Esophagus squamous epithelium (tissue), 5 donors: ENCODE data around the gene DCAF12L1. TPM values are rescaled to one million over a fixed set of nuclear protein-coding genes. Genes with fewer than 3 reads are reported as not detected.

Source experiments
- DNase-seq: peaks from one replicate; lab custom pipeline; 2025; lab: John Stamatoyannopoulos, UW
- H3K27ac ChIP-seq, 4 donors: fragments of 200-600 bp; sonication (generic); one replicate each; pipeline ENCODE4 v1.5.1; 2016 to 2019; ENCODE audit warnings: mild to moderate bottlenecking in 1 of 4
- H3K27me3 ChIP-seq, 4 donors: fragments of 200-600 bp; sonication (generic); 1 replicate in 3 of 4; 2 replicates in 1 of 4; pipeline versions ENCODE4 v1.5.1 to v1.6.0; 2017 to 2021; ENCODE audit warnings: antibody characterized with exemption in 1 of 4
- H3K36me3 ChIP-seq, 3 donors: fragments of 200-600 bp; sonication (generic); one replicate each; pipeline ENCODE4 v1.5.1; 2016 to 2019
- H3K4me1 ChIP-seq, 3 donors: fragments of 200-600 bp; sonication (generic); one replicate each; pipeline ENCODE4 v1.5.1; 2017 to 2019
- H3K4me3 ChIP-seq, 4 donors: fragments of 200-600 bp; sonication (generic); 1 replicate in 3 of 4; 2 replicates in 1 of 4; pipeline ENCODE4 v1.5.1; 2016 to 2019; ENCODE audit warnings: mild to moderate bottlenecking in 2 of 4, moderate library complexity in 1 of 4
- H3K9me3 ChIP-seq, 3 donors: fragments of 200-600 bp; sonication (generic); one replicate each; pipeline ENCODE4 v1.5.1; 2016 to 2019
- CTCF ChIP-seq, 6 experiments: fragments of 450-650 bp in 4 of 6; fragments of 200-600 bp in 2 of 6; sonication (generic) in 2 of 6; IDR thresholded peaks; one replicate each; pipeline ENCODE4 v1.5.1; 2016 to 2019; ENCODE audit warnings: antibody characterized with exemption in 6 of 6, mild to moderate bottlenecking in 4 of 6, moderate library complexity in 4 of 6
- POLR2A ChIP-seq, 4 donors: fragments of 450-650 bp; IDR thresholded peaks; one replicate each; pipeline ENCODE4 v1.6.1; 2017; ENCODE audit warnings: antibody characterized with exemption in 4 of 4, mild to moderate bottlenecking in 4 of 4, moderate library complexity in 3 of 4
- WGBS, 2 donors: methylation state at CpG; one replicate each; pipeline ENCODE4 v1.1.5; 2018; 5-methylcytosine and 5-hydroxymethylcytosine counted together
- intact Hi-C: fragments of 100-400 bp; cut with DNase I; formaldehyde crosslinking; loops from one replicate; pipeline ENCODE4 v1.15.0; 2022
- total RNA-seq, 4 donors: library from RNA; depleted of rRNA; stranded (reverse); fragments of >200 nt; gene quantifications; one replicate each; pipeline ENCODE4 v1.1.0, GENCODE V29; 2016
- donor health status: DM: yes; HTN: yes; CAD: no.

Gene DCAF12L1
- total RNA-seq = not detected

- no peaks in the 10 kb centered on the region for H3K36me3 ChIP-seq
- no peak within 1 kb of the TSS for H3K27ac ChIP-seq
- peaks cover 0 to 4% (median 0%) of the 10 kb centered on the region in 4 donors for H3K27me3 ChIP-seq
- no peak within 1 kb of the TSS for H3K4me3 ChIP-seq
- no peaks in the 10 kb centered on the region for H3K9me3 ChIP-seq
- WGBS, 2 donors = 13 to 82% methylated on average over 7 to 24 of the region's 83 CpGs
- intact Hi-C loops = no loop called here
- no peak for DNase-seq
- no peaks in the 10 kb centered on the region for H3K4me1 ChIP-seq
- no peak for TF ChIP-seq POLR2A (IDR thresholded peaks at IDR 0.05)
- no peak for TF ChIP-seq CTCF (IDR thresholded peaks at IDR 0.05)
Observed at GRCh38 chrX:126552313-126553022, at the start of gene DCAF12L1. Gene DCAF12L1, minus strand, starts transcription at chrX:126552814. Its CDS starts 206 bp downstream, at chrX:126552608.

- H3K36me3 ChIP-seq = no peaks in the 10 kb centered on the region
- H3K27ac ChIP-seq = no peak overlapping the region
- intact Hi-C loops = no loop called here
- DNase-seq = no peak
- H3K27me3 ChIP-seq = no peaks in the 10 kb centered on the region
- no peaks in the 10 kb centered on the region for H3K4me1 ChIP-seq
- H3K9me3 ChIP-seq = no peaks in the 10 kb centered on the region
- WGBS, 2 donors = no CpG with 5 or more reads among the region's 39 CpGs
- H3K4me3 ChIP-seq = no peak overlapping the region
- TF ChIP-seq POLR2A (IDR thresholded peaks at IDR 0.05) (no peak), CTCF (IDR thresholded peaks at IDR 0.05) (no peak)
Observed at GRCh38 chrX:126580877-126581276, 28.3 kb upstream of the DCAF12L1 start.

GRCh38 chrX:126575911-126576310 is 23.3 kb upstream of the DCAF12L1 start:
- Histone ChIP-seq H3K27ac (no peak overlapping the region), H3K36me3 (no peaks in the 10 kb centered on the region), H3K4me1 (no peaks in the 10 kb centered on the region), H3K4me3 (no peak overlapping the region), H3K9me3 (no peaks in the 10 kb centered on the region), H3K27me3 (no peaks in the 10 kb centered on the region)
- TF ChIP-seq CTCF (IDR thresholded peaks at IDR 0.05) (no peak), POLR2A (IDR thresholded peaks at IDR 0.05) (no peak)
- no peak for DNase-seq
- 44 to 53% methylated on average over 1 of the region's 1 CpG for WGBS, 2 donors
- intact Hi-C loops = no loop called here

GRCh38 chrX:126557151-126557550 is 4.5 kb upstream of the DCAF12L1 start:
- Histone ChIP-seq H3K4me3 (no peak overlapping the region), H3K36me3 (no peaks in the 10 kb centered on the region), H3K9me3 (no peaks in the 10 kb centered on the region), H3K27ac (no peak overlapping the region), H3K4me1 (no peaks in the 10 kb centered on the region), H3K27me3 (peaks cover 0 to 2% (median 0%) of the 10 kb centered on the region in 4 donors)
- no peak for TF ChIP-seq CTCF (IDR thresholded peaks at IDR 0.05)
- no peak for TF ChIP-seq POLR2A (IDR thresholded peaks at IDR 0.05)
- no peak for DNase-seq
- intact Hi-C loops = no loop called here
- 56 to 57% methylated on average over 1 of the region's 1 CpG for WGBS, 2 donors

GRCh38 chrX:126551725-126552312 is 795 bp downstream of the DCAF12L1 start:
- no peaks in the 10 kb centered on the region for H3K36me3 ChIP-seq
- no peak for DNase-seq
- WGBS, 2 donors = 91% methylated on average over 10 of the region's 43 CpGs; no CpG with 5 or more reads in 1 of the 2 donors
- no peaks in the 10 kb centered on the region for H3K9me3 ChIP-seq
- peaks cover 0 to 4% (median 0%) of the 10 kb centered on the region in 4 donors for H3K27me3 ChIP-seq
- intact Hi-C loops = no loop called here
- TF ChIP-seq CTCF (IDR thresholded peaks at IDR 0.05) (no peak), POLR2A (IDR thresholded peaks at IDR 0.05) (no peak)
- H3K27ac ChIP-seq = no peak overlapping the region
- no peaks in the 10 kb centered on the region for H3K4me1 ChIP-seq
- no peak overlapping the region for H3K4me3 ChIP-seq
